Central memory CD4-positive, alpha-beta T cell (primary cell): ENCODE data around the gene ANXA4.
"Not testable (repeated sequence)": the region's sequence is repeated elsewhere in the genome, so short reads cannot be mapped to it uniquely, and the experiment has no call there.

Experiments used
- DNase-seq: peaks from one replicate; pipeline ENCODE4 v3.0.0; 2022

Gene ANXA4

DNA sequence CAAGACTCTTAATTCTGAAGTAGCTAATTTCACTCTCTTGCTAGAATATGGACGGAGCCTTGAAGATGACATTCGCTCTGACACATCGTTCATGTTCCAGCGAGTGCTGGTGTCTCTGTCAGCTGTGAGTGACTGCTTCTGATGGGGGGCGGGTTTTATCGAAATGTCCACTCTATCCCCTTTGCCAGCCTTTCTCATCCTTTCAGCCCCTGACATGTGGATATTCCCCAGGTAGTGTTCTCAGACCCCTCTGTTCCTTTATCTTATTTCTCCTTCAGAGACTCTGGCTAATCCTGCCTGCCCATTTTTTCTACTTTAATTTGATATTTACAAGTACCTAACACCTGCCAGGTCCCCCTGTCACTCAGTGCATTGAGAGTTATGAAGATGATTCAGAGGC, 68.6 kb downstream of the ANXA4 start:
- no peak for DNase-seq

DNA sequence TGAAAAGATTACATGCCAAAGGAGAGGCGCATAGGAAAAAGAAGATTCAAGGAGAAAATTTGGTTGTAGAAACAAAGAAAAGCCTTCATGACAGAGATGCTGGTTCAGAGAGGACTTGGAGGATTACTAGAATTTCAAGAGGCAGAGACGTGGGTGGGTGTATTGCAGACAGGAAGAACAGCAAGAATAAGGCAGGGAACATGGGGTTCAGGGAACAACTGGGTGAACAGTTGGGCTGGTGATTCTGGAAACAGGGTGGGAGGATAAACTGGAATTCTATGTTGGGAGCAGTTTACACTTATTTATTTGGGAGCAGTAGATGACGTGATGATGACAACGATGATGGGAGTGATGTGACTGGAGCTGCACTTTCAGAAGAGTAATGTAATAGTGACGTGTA, 69.1 kb downstream of the ANXA4 start:
- no peak for DNase-seq

DNA sequence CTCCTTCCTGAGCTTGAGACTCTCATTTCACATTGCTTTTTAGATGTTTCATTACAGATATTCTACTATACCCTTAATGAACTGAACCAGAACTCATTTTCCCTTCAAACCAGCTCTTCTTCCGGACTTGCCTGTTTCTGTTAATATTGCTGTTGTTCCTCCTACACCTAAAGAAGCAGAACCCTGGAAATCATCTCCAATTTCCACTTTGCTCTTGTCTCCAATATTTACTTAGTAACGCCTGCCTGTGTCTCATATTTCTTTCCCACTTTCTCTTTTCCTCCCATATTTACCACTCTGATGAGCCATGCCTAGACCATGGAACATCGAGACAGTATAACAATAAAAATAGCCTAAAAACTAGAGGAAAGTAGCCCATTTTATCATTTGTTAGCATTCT, 69.7 kb downstream of the ANXA4 start:
- DNase-seq, result no peak

DNA sequence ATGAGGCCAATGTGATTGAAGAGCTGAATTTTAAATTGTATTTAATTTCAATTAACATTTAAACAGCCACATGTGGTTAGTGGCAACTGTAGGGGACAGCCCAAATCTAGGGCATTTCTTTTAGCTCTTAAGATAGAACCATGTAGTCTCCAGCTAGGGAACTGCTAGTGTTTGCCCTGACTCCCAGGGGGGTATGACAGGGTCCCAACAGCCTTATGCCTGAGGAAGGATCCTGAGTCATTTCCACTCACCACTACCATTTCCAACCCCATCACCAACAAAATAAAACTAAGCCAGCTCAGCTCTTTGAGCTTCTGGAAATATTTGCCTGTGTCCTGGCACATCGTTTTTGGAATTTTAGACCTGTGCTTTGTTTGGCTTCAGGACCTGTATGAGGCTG, 73.8 kb downstream of the ANXA4 start:
- no peak for DNase-seq

DNA sequence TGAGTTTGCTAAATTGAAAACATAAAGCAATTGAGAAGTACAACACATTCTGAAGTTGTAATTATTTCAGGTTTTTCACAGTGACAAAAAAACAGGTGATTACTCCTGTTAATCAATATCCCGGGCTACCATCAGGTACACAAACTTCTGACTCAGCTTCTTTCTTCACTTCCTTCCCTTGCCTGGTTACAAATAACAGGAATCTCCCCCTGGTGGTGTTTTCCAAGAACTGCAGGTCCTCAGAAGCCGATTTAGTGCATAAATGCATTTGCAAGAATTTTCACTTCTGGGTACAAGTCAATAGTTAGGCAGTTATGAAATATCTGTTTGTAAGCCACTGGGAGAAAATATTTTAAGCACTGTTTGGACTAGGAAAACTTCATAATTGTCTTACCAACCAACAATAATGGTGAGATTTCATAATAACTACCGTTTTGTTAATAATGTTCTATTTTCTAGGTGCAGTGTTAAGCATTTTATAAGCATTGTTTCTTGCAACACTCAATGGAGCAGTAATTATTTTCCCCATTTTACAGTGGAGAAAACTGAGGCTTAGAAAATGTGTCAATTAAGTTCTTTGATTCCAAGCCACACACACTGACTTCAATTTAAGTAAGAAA, 75.1 kb downstream of the ANXA4 start:
- peak; percentile 77 for DNase-seq

DNA sequence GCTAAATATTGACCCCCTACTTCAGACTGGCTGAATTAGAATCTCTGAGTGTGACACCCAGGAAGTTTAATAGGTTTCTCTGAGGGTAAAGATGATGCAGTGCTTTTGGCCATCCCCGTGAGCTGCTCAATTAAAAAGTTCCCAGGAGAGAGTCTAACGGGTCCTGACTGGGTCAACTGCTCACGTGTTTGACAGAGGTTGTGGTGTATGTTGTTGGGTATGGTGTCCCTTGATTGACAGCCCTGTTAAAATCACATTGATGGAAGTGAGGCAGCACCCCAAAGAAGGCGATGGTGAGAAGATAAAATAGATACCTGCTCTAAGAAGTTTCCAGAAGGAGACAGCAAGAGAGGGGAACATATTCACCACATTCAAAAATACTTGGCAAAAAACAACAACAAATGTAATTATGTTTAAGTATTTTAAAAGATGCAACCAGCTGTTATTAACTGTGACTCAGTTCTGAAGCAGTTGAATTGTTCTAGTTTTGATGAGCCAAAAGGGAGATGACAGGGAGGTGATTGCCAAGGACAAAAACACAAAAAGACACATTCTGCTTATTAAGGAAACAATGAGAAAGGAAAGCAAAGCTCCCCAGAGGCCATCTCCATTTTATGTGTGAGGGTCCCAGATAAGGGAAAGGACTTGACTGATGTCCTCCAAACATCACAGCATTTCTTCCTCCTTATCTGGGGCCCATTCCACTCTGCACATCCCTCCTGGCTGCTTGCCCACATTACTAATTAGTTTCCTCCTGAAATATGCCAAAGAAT, 76.0 kb downstream of the ANXA4 start:
- no peak for DNase-seq

DNA sequence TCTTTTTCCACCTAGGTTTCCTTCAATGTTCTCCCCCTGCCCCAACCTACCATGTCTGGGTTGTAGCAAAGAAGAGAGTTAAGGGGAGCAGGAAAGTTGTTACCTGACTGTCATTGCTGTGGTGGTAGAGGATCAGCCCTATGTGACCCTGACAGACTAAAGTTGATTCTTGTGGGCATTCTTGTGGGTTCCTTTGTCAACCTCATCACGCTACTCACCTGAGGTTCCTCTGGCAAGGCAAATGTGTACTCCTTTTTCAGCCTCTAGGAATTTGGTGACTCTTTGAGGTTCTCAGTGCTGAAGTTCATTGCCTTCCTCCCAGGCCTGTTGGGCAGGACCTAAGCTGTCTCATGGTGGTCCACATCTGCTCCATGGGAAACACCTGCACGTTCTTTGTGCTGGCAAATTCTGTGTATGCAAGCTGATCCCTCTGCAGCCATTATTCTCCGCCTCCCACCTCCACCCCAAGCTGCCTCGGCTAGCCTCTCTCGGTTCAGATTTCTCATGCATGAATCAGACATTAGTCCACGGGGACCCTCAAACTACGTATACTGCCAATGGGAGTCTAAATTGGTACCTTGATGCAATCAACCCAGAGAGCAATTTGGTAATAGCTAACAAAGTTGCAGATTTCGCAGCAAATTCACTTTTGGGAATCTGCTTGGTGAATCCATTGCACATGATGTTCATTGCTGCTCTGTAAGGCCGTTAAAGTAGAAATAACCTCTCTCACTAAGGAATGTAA, 86.0 kb downstream of the ANXA4 start:
- DNase-seq, result no peak

DNA sequence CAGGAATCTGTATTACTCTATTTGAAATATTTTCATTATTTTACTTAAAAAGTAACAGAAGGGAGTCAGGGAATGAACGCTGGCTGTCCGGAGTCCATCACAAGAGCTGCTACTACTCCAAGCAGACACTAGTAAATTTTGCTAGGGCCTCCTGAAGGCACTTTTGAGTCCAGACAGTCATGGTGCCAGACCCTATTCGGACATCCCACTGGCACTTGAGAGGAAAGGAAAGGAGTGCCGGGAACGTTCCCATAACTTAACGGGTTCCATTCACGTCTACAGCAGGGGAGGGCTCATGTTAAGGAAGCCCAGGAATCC, 87.0 kb downstream of the ANXA4 start:
- no peak for DNase-seq

DNA sequence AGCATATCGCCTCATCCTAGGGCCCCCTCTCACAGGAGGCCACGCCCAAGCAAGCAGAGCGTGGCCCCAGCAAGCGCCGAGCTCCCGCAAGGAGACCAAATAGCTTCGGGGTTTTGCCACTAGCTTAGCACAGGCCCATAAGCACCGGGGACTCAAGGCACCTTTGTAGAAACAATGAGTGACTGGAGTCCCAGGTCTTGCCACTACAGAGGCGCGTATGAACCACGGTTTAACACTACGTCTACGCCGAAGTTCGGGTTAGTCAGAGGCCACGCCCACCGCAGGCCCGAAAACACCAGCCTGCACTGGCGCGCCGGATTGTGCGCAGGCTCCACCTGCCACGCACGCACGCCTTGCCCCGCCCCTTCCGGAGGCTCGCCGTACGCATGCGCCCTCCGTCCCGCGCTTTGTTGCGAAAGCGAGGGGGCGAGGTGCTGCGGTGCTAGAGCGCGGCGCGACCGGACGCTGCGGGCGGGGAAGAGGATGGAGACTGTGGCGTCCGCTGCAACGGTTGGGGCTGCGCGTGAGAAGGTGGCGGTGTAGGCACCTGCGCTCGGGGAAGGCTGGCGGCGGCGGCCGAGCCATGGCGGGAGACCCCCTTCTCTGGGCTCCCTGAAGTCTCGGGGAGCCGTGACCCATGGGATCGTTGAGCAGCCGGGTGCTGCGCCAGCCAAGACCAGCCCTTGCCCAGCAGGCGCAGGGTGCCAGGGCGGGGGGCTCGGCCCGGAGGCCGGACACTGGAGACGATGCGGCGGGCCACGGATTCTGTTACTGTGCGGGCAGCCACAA, 87.5 kb downstream of the ANXA4 start, which contains the start of gene GMCL1:
TSS of gene GMCL1 (plus strand) at position 405 of the 789 bp plus-strand sequence. CDS start at position 638, 233 bp downstream.
- peak; percentile 99 for DNase-seq

DNA sequence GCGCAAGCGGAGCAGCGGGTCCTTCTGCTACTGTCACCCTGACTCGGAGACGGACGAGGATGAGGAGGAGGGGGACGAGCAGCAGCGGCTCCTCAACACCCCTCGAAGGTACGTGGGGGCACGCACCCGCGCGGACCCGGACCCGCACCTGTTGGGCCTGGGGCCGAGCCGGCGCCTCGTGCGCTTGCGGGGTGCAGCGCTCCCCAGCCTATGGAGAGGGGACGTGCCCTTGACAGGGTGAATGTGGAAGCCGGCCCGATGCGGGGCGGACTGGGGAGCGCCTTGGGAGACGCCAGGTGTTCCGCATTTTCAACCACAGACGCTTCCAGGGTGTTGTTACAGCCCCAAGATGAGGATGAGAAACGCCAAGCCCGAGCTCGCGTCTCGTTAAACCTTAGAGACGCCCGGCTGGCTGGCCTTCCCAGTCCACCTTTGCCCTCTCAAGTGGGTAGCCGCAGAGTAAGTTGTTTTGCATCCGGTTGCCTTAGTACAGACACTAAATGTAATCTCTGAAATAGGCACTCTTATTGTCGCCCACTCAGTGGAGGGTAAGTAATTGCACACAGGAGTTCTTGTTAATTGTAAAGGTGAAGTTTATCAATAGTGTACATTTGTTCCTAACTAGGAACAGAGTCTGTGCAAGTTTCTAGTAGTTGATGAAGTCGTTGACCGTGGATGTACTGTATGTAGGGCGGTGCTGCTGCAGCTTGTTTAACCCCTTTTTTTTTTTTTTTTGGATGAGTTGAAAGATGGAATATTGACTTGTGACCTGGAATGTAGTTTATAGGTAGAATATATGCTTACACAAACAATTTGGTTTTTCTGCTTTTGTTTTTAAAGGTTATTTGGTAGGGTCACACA, 88.3 kb downstream of the ANXA4 start:
- DNase-seq, result peak; percentile 51

DNA sequence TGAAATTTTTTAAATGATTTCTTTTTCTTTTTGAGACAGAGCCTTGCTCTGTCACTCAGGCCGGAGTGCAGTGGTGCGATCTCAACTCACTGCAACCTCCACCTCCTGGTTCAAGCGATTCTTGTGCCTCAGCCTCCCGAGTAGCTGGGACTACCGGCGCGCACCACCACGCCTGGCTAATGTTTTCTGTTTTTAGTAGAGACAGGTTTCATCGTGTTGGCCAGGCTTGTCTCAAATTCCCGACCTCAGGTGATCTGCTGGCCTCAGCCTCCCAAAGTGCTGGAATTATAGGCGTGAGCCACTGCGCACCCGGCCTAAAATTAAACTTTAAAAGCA, 88.9 kb downstream of the ANXA4 start:
- DNase-seq, result not testable (repeated sequence)

DNA sequence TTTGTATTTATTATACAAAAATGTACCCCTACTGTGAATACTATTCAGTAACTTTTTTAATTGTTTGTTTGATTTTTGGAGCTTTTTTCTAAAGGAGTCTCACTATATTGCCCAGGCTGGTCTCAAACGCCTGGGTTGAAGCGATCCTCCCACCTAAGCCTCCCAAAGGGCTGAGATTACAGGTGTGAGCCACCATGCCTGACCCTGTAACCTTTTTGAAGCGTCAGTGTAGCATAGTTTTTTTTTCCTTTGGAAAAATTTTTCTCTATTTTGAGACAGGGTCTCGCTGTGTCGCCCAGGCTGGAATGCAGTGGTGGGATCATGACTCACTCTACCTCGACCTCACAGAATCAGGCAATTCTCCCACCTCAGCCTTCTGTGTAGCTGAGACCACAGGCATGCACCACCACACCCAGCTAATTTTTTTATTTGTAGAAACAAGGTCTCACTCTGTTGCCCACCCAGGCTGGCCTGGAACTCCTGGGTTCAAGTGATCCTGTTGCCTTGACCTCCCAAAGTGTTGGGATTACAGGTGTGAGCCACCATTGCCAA, 89.5 kb downstream of the ANXA4 start:
- no peak for DNase-seq

DNA sequence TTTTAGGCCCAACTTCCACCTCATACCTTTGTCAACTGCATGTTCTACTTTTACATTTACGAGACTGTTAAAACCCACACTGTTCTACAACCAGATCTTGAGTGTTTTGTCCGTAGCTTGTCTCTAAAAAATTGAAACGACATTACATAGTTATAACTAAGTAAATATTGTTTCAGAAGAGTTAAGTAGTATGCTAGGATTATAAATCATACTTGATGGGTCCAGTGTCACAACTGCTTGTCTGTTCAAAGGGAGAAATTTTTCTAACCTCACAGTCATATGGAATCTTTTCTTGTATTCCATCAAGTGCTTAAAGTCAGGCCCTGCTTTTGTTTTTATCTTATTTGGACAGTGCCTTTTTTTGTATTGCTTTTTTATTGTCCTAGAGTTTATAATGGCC, 91.8 kb downstream of the ANXA4 start:
- DNase-seq, result no peak

DNA sequence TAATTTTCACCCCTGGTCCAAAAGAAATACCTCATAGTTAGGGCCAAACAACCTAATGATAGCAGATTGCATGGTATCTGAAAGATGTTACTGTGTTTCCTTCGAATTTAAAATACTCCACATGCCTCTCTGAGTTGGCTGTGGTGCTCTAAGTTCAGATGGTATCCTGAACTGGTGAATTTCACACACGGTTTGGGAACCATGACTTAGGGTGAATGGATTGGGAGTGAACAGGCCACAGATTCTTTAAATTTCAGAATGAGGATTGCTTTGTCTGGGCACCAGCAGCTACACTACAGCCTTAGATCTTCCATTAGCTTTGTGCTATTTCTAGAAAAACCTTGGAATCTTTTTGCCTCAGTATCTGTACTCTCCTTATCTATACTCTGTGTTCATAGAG, 93.7 kb downstream of the ANXA4 start:
- no peak for DNase-seq

DNA sequence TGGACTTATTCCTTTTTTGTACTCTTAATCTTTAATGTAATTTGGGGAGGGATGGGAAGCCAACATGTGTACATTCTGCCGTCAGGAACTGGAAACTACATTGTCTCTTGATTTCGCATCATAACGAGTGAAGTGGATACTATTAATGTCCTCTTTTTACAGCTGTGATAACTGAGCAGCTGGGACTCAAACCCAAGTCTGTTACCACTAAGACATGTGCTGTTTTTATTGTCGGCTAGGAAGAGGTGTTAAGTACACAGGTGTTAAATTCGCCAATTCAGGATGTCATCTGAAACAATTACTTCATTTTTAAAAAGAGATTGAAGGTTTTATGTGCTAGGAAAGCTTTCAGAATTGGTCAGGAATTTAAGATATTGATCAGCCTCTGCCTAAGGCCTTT, 94.4 kb downstream of the ANXA4 start:
- DNase-seq, result no peak

DNA sequence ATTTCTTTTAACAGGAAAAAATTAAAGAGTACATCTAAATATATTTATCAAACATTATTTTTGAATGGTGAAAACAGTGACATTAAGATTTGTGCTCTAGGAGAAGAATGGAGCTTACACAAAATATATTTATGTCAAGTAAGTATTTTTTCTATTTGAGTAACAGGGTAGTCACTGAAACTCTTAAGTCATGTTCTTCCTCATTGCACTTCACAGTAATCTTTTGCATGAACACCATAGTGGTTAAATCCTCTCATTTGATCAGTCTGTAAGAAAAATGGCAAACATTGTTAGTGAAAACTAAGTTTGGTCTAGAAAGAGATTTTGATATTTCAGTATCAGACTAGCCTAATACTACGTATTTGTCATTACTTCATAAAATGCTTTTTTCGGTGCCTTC, 95.6 kb downstream of the ANXA4 start:
- no peak for DNase-seq

DNA sequence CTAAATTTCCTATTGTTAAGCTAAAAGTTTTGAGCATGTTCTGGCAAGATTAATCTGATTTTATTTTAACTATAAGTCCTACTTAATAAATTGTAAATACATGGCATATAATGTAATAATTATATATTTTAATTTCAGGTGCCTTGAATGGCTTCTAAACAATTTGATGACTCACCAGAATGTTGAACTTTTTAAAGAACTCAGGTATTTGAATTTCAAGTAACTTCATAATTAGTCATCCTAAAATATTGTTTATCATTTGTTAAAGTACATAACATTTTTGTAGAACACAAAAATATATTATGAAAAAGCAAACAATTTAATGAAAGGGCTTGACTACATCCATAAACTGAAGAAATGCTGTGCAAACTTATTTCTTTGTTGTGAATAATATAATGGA, 102.1 kb downstream of the ANXA4 start:
- no peak for DNase-seq

DNA sequence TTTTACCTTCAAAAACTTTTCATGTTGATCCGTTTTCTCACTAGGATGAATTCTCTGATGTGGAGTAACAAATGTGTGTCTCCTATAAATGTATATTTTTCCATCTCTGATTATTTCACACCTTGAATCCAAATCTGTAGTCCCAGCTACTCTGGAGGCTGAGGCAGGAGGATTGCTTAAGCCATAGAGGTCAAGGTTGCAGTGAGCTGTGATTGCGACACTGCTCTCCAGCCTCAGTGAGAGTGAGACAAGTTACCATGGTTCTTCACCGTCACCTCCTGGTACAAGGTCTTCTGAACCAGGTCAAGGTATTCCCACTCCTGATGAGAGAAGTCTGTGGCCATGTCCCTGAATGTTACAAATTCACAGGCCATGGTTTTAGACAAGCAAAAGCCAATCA, 102.6 kb downstream of the ANXA4 start:
- no peak for DNase-seq

DNA sequence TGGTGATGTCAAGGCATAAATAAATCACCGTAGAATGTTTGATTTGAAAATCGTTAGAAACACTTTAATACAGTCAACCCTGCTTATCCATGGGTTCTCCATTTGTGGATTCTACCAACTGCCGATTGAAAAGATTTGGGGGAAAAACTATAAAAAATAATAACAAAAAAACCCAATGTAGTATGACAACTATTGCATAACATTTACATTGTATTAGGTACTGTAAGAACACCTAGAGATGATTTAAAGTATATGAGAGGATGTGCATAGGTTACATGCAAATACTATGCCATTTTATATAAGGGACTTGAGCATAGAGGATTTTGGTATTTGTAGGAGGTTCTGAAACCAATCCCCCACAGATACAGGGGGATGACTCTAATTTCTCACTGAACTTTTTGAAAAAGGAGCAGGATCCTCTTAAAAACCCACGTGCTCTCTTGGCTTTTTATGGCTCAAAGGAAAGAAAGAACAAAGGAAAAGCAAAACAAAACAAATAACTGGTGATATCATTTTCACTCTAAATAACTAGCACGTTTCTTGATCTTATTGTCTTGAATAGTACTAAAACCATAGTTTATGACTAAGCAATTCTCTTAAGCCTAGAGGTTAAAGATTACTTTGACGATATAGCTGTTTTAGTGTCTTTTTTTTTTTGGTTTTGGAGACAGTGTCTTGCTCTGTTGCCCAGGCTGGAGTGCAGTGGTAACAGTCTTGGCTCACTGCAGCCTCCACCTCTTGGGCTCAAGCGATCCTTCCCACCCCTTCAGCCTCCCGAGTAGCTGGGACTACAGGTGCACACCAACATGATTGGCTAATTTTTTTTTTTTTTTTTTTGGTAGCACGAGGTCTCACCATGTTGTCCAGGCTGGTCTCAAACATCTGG, 104.5 kb downstream of the ANXA4 start:
- DNase-seq, result no peak

DNA sequence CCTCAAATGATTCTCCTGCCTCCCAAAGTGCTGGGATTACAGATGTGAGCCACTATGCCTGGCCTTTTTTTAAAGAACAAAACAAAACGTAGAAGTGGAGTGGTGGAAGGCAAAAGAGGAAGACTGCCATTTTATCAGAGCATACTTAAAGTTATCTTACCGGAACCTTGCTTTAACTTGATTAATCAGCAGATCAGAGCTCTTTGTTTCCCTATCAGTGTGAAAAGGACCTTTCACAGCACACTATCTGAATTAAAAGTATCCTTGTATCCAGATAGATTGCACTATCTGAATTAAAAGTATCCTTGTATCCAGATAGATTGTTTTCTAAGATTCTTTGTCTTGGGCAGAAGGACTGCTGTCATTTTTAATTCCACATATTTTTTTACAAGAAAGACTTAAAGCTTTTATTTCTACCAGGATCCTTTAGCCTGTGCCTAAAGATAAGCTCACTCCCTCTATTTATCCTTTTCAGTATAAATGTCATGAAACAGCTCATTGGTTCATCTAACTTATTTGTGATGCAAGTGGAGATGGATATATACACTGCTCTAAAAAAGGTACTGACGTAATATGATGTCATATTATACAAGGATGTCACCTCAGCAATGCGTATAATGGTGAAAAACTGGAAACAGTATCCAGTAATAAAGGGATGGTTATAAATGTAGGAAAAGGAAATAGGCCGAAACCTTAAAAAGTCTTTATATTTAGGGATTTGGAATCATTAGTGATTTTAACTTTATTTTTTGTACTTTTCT, 105.3 kb downstream of the ANXA4 start:
- no peak for DNase-seq
